Measurements from ENCODE around the gene SNX20. TPM values are rescaled to one million over a fixed set of nuclear protein-coding genes. Genes with fewer than 3 reads are reported as not detected.

SNX20 gene
- total RNA-seq, 1 experiment from 2014 or later: not detected

GRCh38 chr16:50675686-50676610 is 5.2 kb downstream of the SNX20 start:
- Histone ChIP-seq H3K79me2 (ENCODE audit: insufficient read depth, low read length) (no peaks in the 10 kb centered on the region), H3K23me2 (ENCODE audit: insufficient read length, low read depth, low read length, poor library complexity, severe bottlenecking) (no peaks in the 10 kb centered on the region), H2BK5ac (ENCODE audit: insufficient read length, low read length) (no peak overlapping the region), H3K4me2 (ENCODE audit: insufficient read depth, insufficient read length, low read length) (no peak overlapping the region), H3K27ac (ENCODE audit: insufficient read length, low read depth, low read length) (no peak overlapping the region), H2BK12ac (ENCODE audit: insufficient read length, low read depth, low read length) (no peak overlapping the region), H3K56ac (ENCODE audit: insufficient read length, low read depth, low read length) (no peak overlapping the region), H2AFZ (ENCODE audit: low read length) (no peak overlapping the region), H2BK15ac (ENCODE audit: low read depth, low read length) (no peak overlapping the region), H2AK5ac (ENCODE audit: insufficient read length, low read length) (no peak overlapping the region), H2BK20ac (ENCODE audit: low read depth, low read length, poor library complexity, severe bottlenecking) (no peak overlapping the region), H2BK120ac (ENCODE audit: low read depth, low read length, poor library complexity, severe bottlenecking) (no peak overlapping the region), H3K18ac (ENCODE audit: insufficient read length, low read depth, low read length) (no peak overlapping the region), H3K4ac (ENCODE audit: low read depth, low read length) (no peak overlapping the region), H3K23ac (ENCODE audit: insufficient read length, low read depth, low read length) (no peak overlapping the region), H4K91ac (ENCODE audit: insufficient read length, low read depth, low read length) (no peak overlapping the region), H4K5ac (ENCODE audit: insufficient read length, low read depth, low read length) (no peak overlapping the region), H3K9me3 (ENCODE audit: control insufficient read depth, low read depth, low read length) (peaks cover 10% of the 10 kb centered on the region), H3K4me1 (ENCODE audit: insufficient read depth, low read length) (no peaks in the 10 kb centered on the region), H4K20me1 (ENCODE audit: control insufficient read depth, insufficient read depth, insufficient read length) (no peaks in the 10 kb centered on the region), H3K14ac (ENCODE audit: insufficient read depth, low read length) (no peak overlapping the region), H3K79me1 (ENCODE audit: insufficient read depth, low read depth, low read length, poor library complexity, severe bottlenecking) (no peaks in the 10 kb centered on the region), H3K9ac (ENCODE audit: extremely low read depth, insufficient read length, low read length) (no peak overlapping the region), H3T11ph (ENCODE audit: low read length) (no peak overlapping the region), H4K8ac (replicated peaks; ENCODE audit: insufficient read length, low read depth, low read length) (no peak overlapping the region), H3K27me3 (ENCODE audit: insufficient read depth, low read length) (no peaks in the 10 kb centered on the region)
- Mint-ChIP-seq H3K27ac (no peak overlapping the region; a peak in 1 of 7 replicates), H3K9me3 (peaks cover 22 to 23% of the 10 kb centered on the region in 2 experiments), H3K4me1 (no peaks in the 10 kb centered on the region), H3K36me3 (ENCODE audit: insufficient read depth in 1 of 3, low read depth in 3 of 3) (peaks cover 8 to 17% (median 11%) of the 10 kb centered on the region in 3 experiments), H3K4me3 (no peak overlapping the region), H3K27me3 (ENCODE audit: low read depth) (peaks cover 3% of the 10 kb centered on the region)
- no peak for DNase-seq
- WGBS (ENCODE audit: extremely low coverage, insufficient read length, low lambda C conversion rate): no CpG with 5 or more reads among the region's 23 CpGs
- no peak for TF ChIP-seq CTCF (conservative IDR thresholded peaks at IDR 0.05)

All from H9 (cell line).